K562 (cell line): Measurements from ENCODE around the gene EXOC3.

Source experiments
- CTCF ChIP-seq, 3 experiments: IDR thresholded peaks in 2 of 3; conservative IDR thresholded peaks in 1 of 3; 2 replicates each; pipeline ENCODE4 v1.5.1; 2011 to 2012; ENCODE audit warnings: low read length in 3 of 3, mild to moderate bottlenecking in 3 of 3, control low read depth in 2 of 3, improper control_type of control experiment in 1 of 3, inconsistent platforms in 1 of 3, low read depth in 1 of 3, mixed read lengths in 1 of 3, moderate library complexity in 1 of 3; ENCODE audit not compliant: insufficient read depth in 2 of 3
- PTRF ChIP-seq: fragments of 450-650 bp; IDR thresholded peaks from 2 replicates; pipeline ENCODE4 v1.6.1; 2016; ENCODE audit warnings: mild to moderate bottlenecking, missing genetic modification characterization, missing compliant biosample characterization
- ZNF551 ChIP-seq: fragments of 250-450 bp; sonication (Bioruptor Pico); IDR thresholded peaks from 2 replicates; pipeline ENCODE4 v1.5.0; 2021; ENCODE audit warnings: mild to moderate bottlenecking, moderate library complexity

- TF ChIP-seq CTCF (IDR thresholded peaks at IDR 0.05 in 2 of 3, conservative IDR thresholded peaks at IDR 0.05 in 1 of 3; ENCODE audit: insufficient read depth in 2 of 3, low read depth in 1 of 3, low read length in 3 of 3) (no peak), PTRF (no peak), ZNF551 (no peak)
These were observed 8.4 kb upstream of the EXOC3 start for GRCh38 chr5:434443-435146.
